ENCODE results near the gene CDH6.

Gene CDH6

GRCh38 chr5:31247381-31247780, 53.9 kb downstream of the CDH6 start:
- no peak for TF ChIP-seq CTCF (IDR thresholded peaks at IDR 0.05)

- TF ChIP-seq CTCF (IDR thresholded peaks at IDR 0.05): no peak
These were observed 56.7 kb downstream of the CDH6 start for GRCh38 chr5:31250201-31250600.

- TF ChIP-seq CTCF (IDR thresholded peaks at IDR 0.05): no peak
These were observed 57.5 kb downstream of the CDH6 start for GRCh38 chr5:31251032-31251431.

GRCh38 chr5:31255041-31255440, 61.6 kb downstream of the CDH6 start:
- no peak for TF ChIP-seq CTCF (IDR thresholded peaks at IDR 0.05)

- no peak for TF ChIP-seq CTCF (IDR thresholded peaks at IDR 0.05)
These were observed 74.8 kb downstream of the CDH6 start for GRCh38 chr5:31268256-31268655.

GRCh38 chr5:31268686-31269085, 75.2 kb downstream of the CDH6 start:
- TF ChIP-seq CTCF (IDR thresholded peaks at IDR 0.05): no peak

- no peak for TF ChIP-seq CTCF (IDR thresholded peaks at IDR 0.05)
These were observed 75.8 kb downstream of the CDH6 start for GRCh38 chr5:31269259-31269658.

GRCh38 chr5:31270396-31270795, 76.9 kb downstream of the CDH6 start:
- TF ChIP-seq CTCF (IDR thresholded peaks at IDR 0.05): peak; percentile 72
